A549 (cell line): ENCODE measurements around the gene PSMD14. TPM values are rescaled to one million over a fixed set of nuclear protein-coding genes. Genes with fewer than 3 reads are reported as not detected.
A peak's percentile ranks its signal among the peaks of the same experiment; 100 is the strongest.
"Not testable (repeated sequence)": the region's sequence is repeated elsewhere in the genome, so short reads cannot be mapped to it uniquely, and the experiment has no call there.

Experiments
- ATAC-seq, 2 experiments: fragments of 200-7000 bp in 1 of 2; fragments of >200 bp in 1 of 2; cut with Nextera tagmentation in 1 of 2; cut with Tn5 transposase in 1 of 2; 3 replicates each; pipeline versions ENCODE4 v1.8.0 to v1.9.1; 2018 to 2020; ENCODE audit warnings: mild to moderate bottlenecking in 1 of 2, moderate library complexity in 1 of 2
- CTCF ChIA-PET: fragments of 300-600 bp; sonication (Branson Sonifier 250); formaldehyde crosslinking; extraction: SDS; loops from one replicate; lab custom pipeline; 2021; ENCODE audit warnings: antibody characterized with exemption, inconsistent platforms; lab: Yijun Ruan, JAX
- POLR2A ChIA-PET: fragments of 350-600 bp; formaldehyde crosslinking; extraction: SDS; loops from one replicate; lab custom pipeline; 2021; ENCODE audit warnings: antibody characterized with exemption, inconsistent platforms; lab: Yijun Ruan, JAX
- DNase-seq, 2 experiments: peaks; one replicate each; pipeline versions ENCODE4 v3.0.0 to v3.0.0-alpha.2; 2011 to 2016; ENCODE audit warnings: low read depth in 1 of 2, low spot score in 1 of 2
- FAIRE-seq: peaks from 2 replicates; lab custom pipeline; 2011; peaks lifted over from hg19 to GRCh38; lab: Jason Lieb, UNC
- H3K27ac ChIP-seq, 2 experiments: fragments of >200 bp; sonication (Bioruptor Twin); formaldehyde crosslinking; 3 replicates each; pipeline ENCODE4 v1.5.1; 2016 to 2017
- H3K4me1 ChIP-seq: fragments of >200 bp; sonication (Bioruptor Twin); formaldehyde crosslinking; 3 replicates; pipeline ENCODE4 v1.6.1; 2016
- H3K4me2 ChIP-seq: fragments of >200 bp; sonication (Bioruptor Twin); formaldehyde crosslinking; 3 replicates; pipeline ENCODE4 v1.6.1; 2016
- H3K4me3 ChIP-seq: fragments of >200 bp; sonication (Bioruptor Twin); formaldehyde crosslinking; 3 replicates; pipeline ENCODE4 v1.5.1; 2016
- H3K9me3 ChIP-seq: fragments of >200 bp; sonication (Bioruptor Twin); formaldehyde crosslinking; 3 replicates; pipeline ENCODE4 v1.6.1; 2016
- CHD2 ChIP-seq: fragments of 150-350 bp; IDR thresholded peaks from 2 replicates; pipeline ENCODE4 v1.6.1; 2014; ENCODE audit warnings: low read length; ENCODE audit not compliant: partially characterized antibody
- ELK1 ChIP-seq: fragments of 150-350 bp; IDR thresholded peaks from 2 replicates; pipeline ENCODE4 v1.6.1; 2014; ENCODE audit warnings: low read depth, mild to moderate bottlenecking, low read length
- EP300 ChIP-seq, 2 experiments: fragments of >200 bp; sonication (Bioruptor Twin); formaldehyde crosslinking; IDR thresholded peaks; 2 replicates in 1 of 2; 3 replicates in 1 of 2; pipeline ENCODE4 v1.6.1; 2016 to 2017
- FOSL2 ChIP-seq, 2 experiments: fragments of 450-650 bp in 1 of 2; fragments of >200 bp in 1 of 2; sonication (Bioruptor Twin) in 1 of 2; formaldehyde crosslinking; IDR thresholded peaks; 2 replicates each; pipeline versions ENCODE4 v1.5.0 to v1.6.1; 2016 to 2020; ENCODE audit warnings: mild to moderate bottlenecking in 1 of 2, moderate library complexity in 1 of 2
- GATA3 ChIP-seq: IDR thresholded peaks from 2 replicates; pipeline ENCODE4 v1.6.1; 2012; ENCODE audit warnings: borderline replicate concordance
- RARB ChIP-seq: fragments of 250-450 bp; sonication (Bioruptor Pico); IDR thresholded peaks from 2 replicates; pipeline ENCODE4 v1.8.0; 2021; ENCODE audit warnings: mild to moderate bottlenecking, moderate library complexity
- RCOR1 ChIP-seq: fragments of 150-350 bp; IDR thresholded peaks from 2 replicates; pipeline ENCODE4 v1.6.1; 2014; ENCODE audit warnings: antibody characterized with exemption, low read length, low read depth
- RFX5 ChIP-seq: fragments of 450-650 bp; IDR thresholded peaks from 2 replicates; pipeline ENCODE4 v1.7.1; 2014; ENCODE audit warnings: antibody characterized with exemption, mild to moderate bottlenecking, moderate library complexity
- SMC3 ChIP-seq: fragments of >200 bp; sonication (Bioruptor Twin); formaldehyde crosslinking; IDR thresholded peaks from 3 replicates; pipeline ENCODE4 v1.6.1; 2018; ENCODE audit warnings: inconsistent platforms
- TP53 ChIP-seq: fragments of 250-450 bp; sonication (Bioruptor Pico); IDR thresholded peaks from 2 replicates; pipeline ENCODE4 v1.5.0; 2021; ENCODE audit warnings: mild to moderate bottlenecking, moderate library complexity
- ZC3H11A ChIP-seq: fragments of 450-650 bp; IDR thresholded peaks from 2 replicates; pipeline ENCODE4 v1.6.1; 2014; ENCODE audit warnings: antibody characterized with exemption, mild to moderate bottlenecking
- ZFP36 ChIP-seq: fragments of 450-650 bp; IDR thresholded peaks from 2 replicates; pipeline ENCODE4 v1.6.1; 2014; ENCODE audit warnings: borderline replicate concordance; ENCODE audit not compliant: partially characterized antibody
- WGBS: methylation state at CpG from one replicate; pipeline ENCODE4 v1.1.6; 2017; ENCODE audit errors: missing lambda C conversion rate; 5-methylcytosine and 5-hydroxymethylcytosine counted together
- polyA plus RNA-seq, 4 experiments: library from polyadenylated mRNA; depleted of rRNA in 3 of 4; stranded (reverse); fragments of >200 nt; fragmentation: RNase III in 1 of 4; extraction: RNeasy Plus Mini Kit Qiagen cat#74134 plus additional on column Dnase treatment in 1 of 4; gene quantifications; 2 replicates in 3 of 4; 3 replicates in 1 of 4; pipeline ENCODE4 v1.2.3, GENCODE V29; 2011 to 2017

PSMD14 gene
- polyA plus RNA-seq, 2 of the 4 experiments (the other 2 are of a cell fraction): 166 to 218 TPM

- ATAC-seq (no peak; a peak in 1 of 6 replicates), DNase-seq (no peak), FAIRE-seq (no peak)
- Histone ChIP-seq H3K4me2 (no peak overlapping the region), H3K4me1 (peaks cover 6% of the 10 kb centered on the region; the same call in 1 of the 3 replicates), H3K4me3 (no peak overlapping the region), H3K27ac (no peak overlapping the region), H3K9me3 (no peaks in the 10 kb centered on the region)
- ChIA-PET POLR2A (no interaction called here), CTCF (interaction anchor here (0.7 kb wide), 1 partner anchor 220 kb away, joined by 4 read pairs; no protein-coding TSS in a partner anchor)
- no peak for TF ChIP-seq TP53 (CRISPR knock-in tag)
- no peak for TF ChIP-seq ZFP36
- no peak for TF ChIP-seq CHD2
- no peak for TF ChIP-seq SMC3
- no peak for TF ChIP-seq FOSL2 (IDR thresholded peaks at IDR 0.05)
- no peak for TF ChIP-seq FOSL2 (CRISPR knock-in tag; IDR thresholded peaks at IDR 0.05)
- no peak for TF ChIP-seq RFX5
These were observed 24.2 kb downstream of the PSMD14 start for GRCh38 chr2:161332371-161332967.

GRCh38 chr2:161335626-161336025 lies 27.4 kb downstream of the PSMD14 start:
- no peak for FAIRE-seq
- TF ChIP-seq ZC3H11A (no peak), GATA3 (no peak), EP300 (IDR thresholded peaks at IDR 0.05) (no peak), RARB (CRISPR knock-in tag) (no peak), RCOR1 (no peak), RFX5 (no peak), ELK1 (no peak)
- DNase-seq: no peak
- H3K27ac ChIP-seq: no peak overlapping the region
- no peak overlapping the region for H3K4me3 ChIP-seq
- H3K4me1 ChIP-seq: peaks cover 6% of the 10 kb centered on the region; the same call in 1 of the 3 replicates
- ChIA-PET CTCF (no interaction called here), POLR2A (interaction anchor here (0.5 to 2.8 kb wide), 2 partner anchors 28 to 132 kb away, joined by 3 to 7 read pairs; partner anchors contain the start of gene PSMD14)
- no peaks in the 10 kb centered on the region for H3K9me3 ChIP-seq
- no peak for ATAC-seq
- 89% methylated on average over 2 of the region's 2 CpGs for WGBS
- H3K4me2 ChIP-seq: no peak overlapping the region

- Histone ChIP-seq H3K4me3 (no peak overlapping the region), H3K27ac (no peak overlapping the region), H3K9me3 (no peaks in the 10 kb centered on the region), H3K4me1 (peaks cover 6% of the 10 kb centered on the region; the same call in 1 of the 3 replicates), H3K4me2 (no peak overlapping the region)
- POLR2A ChIA-PET: interaction anchor here (2.8 kb wide), 1 partner anchor 29 kb away, joined by 7 read pairs; the partner anchor contains the start of gene PSMD14
- 79% methylated on average over 1 of the region's 1 CpG for WGBS
- CTCF ChIA-PET: no interaction called here
- no peak for ATAC-seq
- TF ChIP-seq ELK1: no peak
- FAIRE-seq: no peak
- no peak for DNase-seq
These were observed 29.0 kb downstream of the PSMD14 start for GRCh38 chr2:161337247-161337646.

- ATAC-seq, H3K27ac ChIP-seq, POLR2A ChIA-PET, H3K4me2 ChIP-seq, DNase-seq, H3K9me3 ChIP-seq, FAIRE-seq, H3K4me1 ChIP-seq, H3K4me3 ChIP-seq, CTCF ChIA-PET: not testable (repeated sequence)
- WGBS: 56% methylated on average over 3 of the region's 3 CpGs
These were observed 31.3 kb downstream of the PSMD14 start for GRCh38 chr2:161339532-161339931.

- peak in 1 of 2 experiments; percentile 93; a peak in 3 of 6 replicates for ATAC-seq
- H3K4me3 ChIP-seq, H3K27ac ChIP-seq, H3K4me2 ChIP-seq, DNase-seq, FAIRE-seq, POLR2A ChIA-PET, H3K9me3 ChIP-seq, H3K4me1 ChIP-seq: not testable (repeated sequence)
- WGBS: 98% methylated on average over 27 of the region's 64 CpGs
- CTCF ChIA-PET: interaction anchor here (0.6 kb wide), 1 partner anchor 16 kb away, joined by 3 read pairs; no protein-coding TSS in a partner anchor
These were observed 32.7 kb downstream of the PSMD14 start for GRCh38 chr2:161340930-161341413.
